Astrocyte (in vitro differentiated cells and primary cell): ENCODE measurements around the gene DUSP28.

Experiments
- EZH2 ChIP-seq: IDR thresholded peaks from 2 replicates; pipeline ENCODE4 v1.6.1; 2012; ENCODE audit warnings: mild to moderate bottlenecking, low read length, inconsistent platforms; ENCODE audit not compliant: insufficient read depth
- TF ChIP-seq, protein P1 (sequence below): IDR thresholded peaks from 2 replicates; pipeline ENCODE4 v1.5.1; 2011; ENCODE audit warnings: low read depth, mild to moderate bottlenecking, inconsistent platforms, low read length, moderate library complexity; ENCODE audit not compliant: insufficient read depth

DNA sequence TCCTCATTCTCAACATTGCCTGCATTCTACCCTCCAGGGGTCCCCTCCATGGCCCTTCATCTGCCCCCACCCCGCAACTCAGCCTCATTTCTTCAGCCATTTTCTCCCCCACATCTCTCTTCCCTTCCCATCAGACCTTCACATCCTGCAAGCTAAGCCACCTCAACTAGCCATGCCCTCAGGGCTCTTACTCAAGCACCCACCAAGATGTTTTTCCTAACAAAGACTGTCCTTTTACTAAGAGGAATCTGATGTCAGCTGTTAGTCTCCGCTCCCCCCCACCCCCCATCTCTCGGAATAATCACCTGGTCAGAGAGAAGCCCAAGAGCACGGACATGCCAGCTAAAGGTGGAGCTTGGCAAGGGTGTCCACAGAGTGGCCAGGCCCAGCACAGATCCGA, 21.7 kb downstream of the DUSP28 start:
- TF ChIP-seq, protein P1, sequence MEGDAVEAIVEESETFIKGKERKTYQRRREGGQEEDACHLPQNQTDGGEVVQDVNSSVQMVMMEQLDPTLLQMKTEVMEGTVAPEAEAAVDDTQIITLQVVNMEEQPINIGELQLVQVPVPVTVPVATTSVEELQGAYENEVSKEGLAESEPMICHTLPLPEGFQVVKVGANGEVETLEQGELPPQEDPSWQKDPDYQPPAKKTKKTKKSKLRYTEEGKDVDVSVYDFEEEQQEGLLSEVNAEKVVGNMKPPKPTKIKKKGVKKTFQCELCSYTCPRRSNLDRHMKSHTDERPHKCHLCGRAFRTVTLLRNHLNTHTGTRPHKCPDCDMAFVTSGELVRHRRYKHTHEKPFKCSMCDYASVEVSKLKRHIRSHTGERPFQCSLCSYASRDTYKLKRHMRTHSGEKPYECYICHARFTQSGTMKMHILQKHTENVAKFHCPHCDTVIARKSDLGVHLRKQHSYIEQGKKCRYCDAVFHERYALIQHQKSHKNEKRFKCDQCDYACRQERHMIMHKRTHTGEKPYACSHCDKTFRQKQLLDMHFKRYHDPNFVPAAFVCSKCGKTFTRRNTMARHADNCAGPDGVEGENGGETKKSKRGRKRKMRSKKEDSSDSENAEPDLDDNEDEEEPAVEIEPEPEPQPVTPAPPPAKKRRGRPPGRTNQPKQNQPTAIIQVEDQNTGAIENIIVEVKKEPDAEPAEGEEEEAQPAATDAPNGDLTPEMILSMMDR = no peak
- TF ChIP-seq EZH2 = no peak
